ENCODE data around the gene TIAM1. TPM values are rescaled to one million over a fixed set of nuclear protein-coding genes. Genes with fewer than 3 reads are reported as not detected.

TIAM1 gene
- total and polyA plus RNA-seq, 2 of the 8 experiments (the other 6 are each of a cell fraction or from before 2014, with no cell fraction given): 10.1 to 30.7 TPM

DNA sequence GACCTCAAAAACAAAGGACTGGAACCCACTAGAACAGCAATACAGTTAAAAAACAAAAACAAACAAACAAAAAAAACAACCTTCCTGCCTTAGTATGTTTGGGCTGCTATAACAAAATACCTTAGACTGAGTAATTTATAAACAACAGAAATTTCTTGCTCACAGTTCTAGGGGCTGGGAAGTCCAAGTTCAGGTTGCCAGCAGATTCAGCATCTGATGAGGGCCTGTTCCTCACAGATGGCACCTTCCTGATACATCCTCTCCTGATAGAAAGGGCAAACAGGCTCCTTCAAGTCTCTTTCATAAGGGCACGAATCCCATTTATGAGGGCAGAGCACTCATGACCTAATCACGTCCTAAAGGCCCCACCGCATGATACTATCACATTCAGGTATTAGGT is 55.9 kb downstream of the TIAM1 start:
- Histone ChIP-seq H2AFZ (ENCODE audit: low read length) (no peak overlapping the region), H3K4me3 (ENCODE audit: extremely low read depth in 1 of 4, insufficient read depth in 2 of 4, low read depth in 3 of 4, low read length in 4 of 4) (no peak overlapping the region), H2BK12ac (ENCODE audit: low read depth, low read length) (no peak overlapping the region), H4K20me1 (replicated peaks in 1 of 2; ENCODE audit: control insufficient read depth in 1 of 2, insufficient read depth in 2 of 2, low read length in 2 of 2) (no peaks in the 10 kb centered on the region), H3K14ac (ENCODE audit: insufficient read length) (no peak overlapping the region), H2BK5ac (ENCODE audit: low read depth, low read length) (no peak overlapping the region), H2BK20ac (ENCODE audit: low read length) (no peak overlapping the region), H3K36me3 (ENCODE audit: control insufficient read depth in 2 of 4, insufficient read depth in 4 of 4, low read length in 3 of 4) (no peaks in the 10 kb centered on the region; a peak in 1 of 8 replicates), H3K27me3 (replicated peaks in 1 of 4; ENCODE audit: control insufficient read depth in 3 of 4, extremely low read depth in 1 of 4, insufficient read depth in 3 of 4, low read length in 3 of 4) (no peaks in the 10 kb centered on the region), H3K27ac (ENCODE audit: low read depth, low read length) (no peak overlapping the region), H2BK15ac (ENCODE audit: low read length) (no peak overlapping the region), H3K4me2 (ENCODE audit: insufficient read depth in 1 of 2, low read depth in 2 of 2, low read length in 2 of 2) (no peak overlapping the region), H4K8ac (ENCODE audit: extremely low read depth, insufficient read depth, low read length) (no peak overlapping the region), H2AK5ac (ENCODE audit: low read depth, low read length) (no peak overlapping the region), H3K79me1 (ENCODE audit: low read depth, low read length) (peaks cover 3% of the 10 kb centered on the region; the same call in 1 of the 2 replicates), H3K9me3 (ENCODE audit: insufficient read depth in 2 of 2, low read depth in 1 of 2, low read length in 1 of 2) (0 out of 4 replicates have a peak, but pooled peaks cover 0 to 3% of the 10 kb centered on the region in 2 experiments), H2BK120ac (replicated peaks; ENCODE audit: low read depth, low read length) (no peak overlapping the region), H3K23ac (ENCODE audit: insufficient read length) (no peak overlapping the region), H3K18ac (ENCODE audit: extremely low read depth, low read length) (no peak overlapping the region), H3K9ac (replicated peaks in 1 of 4; ENCODE audit: extremely low read depth in 1 of 4, low read depth in 3 of 4, low read length in 3 of 4) (no peak overlapping the region), H3K4ac (replicated peaks; ENCODE audit: insufficient read length, low read depth, low read length) (no peak overlapping the region), H3K23me2 (ENCODE audit: low read depth, low read length) (no peaks in the 10 kb centered on the region), H3K79me2 (ENCODE audit: control insufficient read depth in 1 of 2, insufficient read depth in 2 of 2, low read length in 2 of 2) (no peaks in the 10 kb centered on the region; a peak in 1 of 4 replicates), H4K91ac (replicated peaks; ENCODE audit: insufficient read length, low read length) (no peak overlapping the region), H4K5ac (ENCODE audit: insufficient read length, low read depth, low read length) (no peak overlapping the region), H3K4me1 (replicated peaks in 1 of 4; ENCODE audit: control insufficient read depth in 3 of 4, insufficient read depth in 4 of 4, low read length in 3 of 4) (peaks cover 0 to 11% (median 2%) of the 10 kb centered on the region in 4 experiments; a peak in 5 of 7 replicates), H3K56ac (replicated peaks; ENCODE audit: insufficient read length, low read depth, low read length) (no peak overlapping the region)
- ChIA-PET POLR2A (ENCODE audit: partially characterized antibody) (no interaction called here), CTCF (ENCODE audit: partially characterized antibody) (no interaction called here)
- WGBS, 2 experiments (ENCODE audit: extremely low coverage in 1 of 2, insufficient coverage in 1 of 2, insufficient read length in 1 of 2, insufficient replicate concordance in 2 of 2, low coverage in 1 of 2, low lambda C conversion rate in 2 of 2, missing lambda C conversion rate in 1 of 2): 94% methylated on average over 3 of the region's 3 CpGs; no CpG with 5 or more reads in 1 of the 2 experiments
- FAIRE-seq (no peak), DNase-seq (ENCODE audit: low read depth in 1 of 2, low spot score in 2 of 2) (no peak)
- TF ChIP-seq BRCA1 (IDR thresholded peaks at IDR 0.05; ENCODE audit: low read depth, low read length) (no peak), TCF12 (IDR thresholded peaks at IDR 0.05; ENCODE audit: low read depth, low read length) (no peak), BCL11A (IDR thresholded peaks at IDR 0.05; ENCODE audit: low read depth in 2 of 2, low read length in 2 of 2) (no peak), JUND (IDR thresholded peaks at IDR 0.05; ENCODE audit: low read length) (no peak), EZH2 (IDR thresholded peaks at IDR 0.05; ENCODE audit: low read depth, low read length, severe bottlenecking) (no peak), TBP (IDR thresholded peaks at IDR 0.05; ENCODE audit: low read depth, low read length) (no peak)
- TF ChIP-seq, protein P1, sequence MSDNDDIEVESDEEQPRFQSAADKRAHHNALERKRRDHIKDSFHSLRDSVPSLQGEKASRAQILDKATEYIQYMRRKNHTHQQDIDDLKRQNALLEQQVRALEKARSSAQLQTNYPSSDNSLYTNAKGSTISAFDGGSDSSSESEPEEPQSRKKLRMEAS (IDR thresholded peaks at IDR 0.05): no peak
